Suprapubic skin (tissue), 4 donors: ENCODE measurements around the gene AGAP3. TPM values are rescaled to one million over a fixed set of nuclear protein-coding genes. Genes with fewer than 3 reads are reported as not detected.

Experiments
- DNase-seq, 2 donors: peaks; one replicate each; pipeline ENCODE4 v3.0.0-alpha.2; 2019; ENCODE audit warnings: low spot score in 2 of 2
- H3K27ac ChIP-seq: fragments of 200-600 bp; sonication (generic); one replicate; pipeline ENCODE4 v1.5.1; 2019
- H3K27me3 ChIP-seq: fragments of 200-600 bp; sonication (generic); one replicate; pipeline ENCODE4 v1.5.1; 2019
- H3K36me3 ChIP-seq: fragments of 200-600 bp; sonication (generic); one replicate; pipeline ENCODE4 v1.5.1; 2019
- H3K4me1 ChIP-seq: fragments of 200-600 bp; sonication (generic); one replicate; pipeline ENCODE4 v1.5.1; 2019
- H3K4me3 ChIP-seq: fragments of 200-600 bp; sonication (generic); one replicate; pipeline ENCODE4 v1.5.1; 2019; ENCODE audit warnings: mild to moderate bottlenecking
- H3K9me3 ChIP-seq: fragments of 200-600 bp; sonication (generic); one replicate; pipeline ENCODE4 v1.5.1; 2019
- EP300 ChIP-seq: sonication (generic); formaldehyde crosslinking; IDR thresholded peaks from one replicate; pipeline ENCODE4 v1.6.1; 2017; ENCODE audit warnings: antibody characterized with exemption
- POLR2A ChIP-seq, 2 donors: fragments of 450-650 bp; IDR thresholded peaks; one replicate each; pipeline ENCODE4 v1.6.1; 2017; ENCODE audit warnings: antibody characterized with exemption in 2 of 2, mild to moderate bottlenecking in 2 of 2, moderate library complexity in 2 of 2
- POLR2AphosphoS5 ChIP-seq, 3 donors: sonication (generic); formaldehyde crosslinking; IDR thresholded peaks; one replicate each; pipeline ENCODE4 v1.6.1; 2017; ENCODE audit warnings: antibody characterized with exemption in 3 of 3
- WGBS: methylation state at CpG from one replicate; pipeline ENCODE4 v1.1.5; 2018; 5-methylcytosine and 5-hydroxymethylcytosine counted together
- total RNA-seq, 4 donors: library from RNA; depleted of rRNA; stranded (reverse); fragments of >200 nt; gene quantifications; one replicate each; pipeline ENCODE4 v1.1.0, GENCODE V29; 2016
- TF ChIP-seq, protein P1 (sequence below), 2 donors: fragments of 200-600 bp in 1 of 2; fragments of 450-650 bp in 1 of 2; sonication (generic) in 1 of 2; IDR thresholded peaks; one replicate each; pipeline ENCODE4 v1.5.1; 2016 to 2019; ENCODE audit warnings: antibody characterized with exemption in 2 of 2, mild to moderate bottlenecking in 1 of 2, moderate library complexity in 1 of 2

AGAP3 gene
- total RNA-seq, 4 donors from 2014 or later = 126 to 162 (median 134) TPM

DNA sequence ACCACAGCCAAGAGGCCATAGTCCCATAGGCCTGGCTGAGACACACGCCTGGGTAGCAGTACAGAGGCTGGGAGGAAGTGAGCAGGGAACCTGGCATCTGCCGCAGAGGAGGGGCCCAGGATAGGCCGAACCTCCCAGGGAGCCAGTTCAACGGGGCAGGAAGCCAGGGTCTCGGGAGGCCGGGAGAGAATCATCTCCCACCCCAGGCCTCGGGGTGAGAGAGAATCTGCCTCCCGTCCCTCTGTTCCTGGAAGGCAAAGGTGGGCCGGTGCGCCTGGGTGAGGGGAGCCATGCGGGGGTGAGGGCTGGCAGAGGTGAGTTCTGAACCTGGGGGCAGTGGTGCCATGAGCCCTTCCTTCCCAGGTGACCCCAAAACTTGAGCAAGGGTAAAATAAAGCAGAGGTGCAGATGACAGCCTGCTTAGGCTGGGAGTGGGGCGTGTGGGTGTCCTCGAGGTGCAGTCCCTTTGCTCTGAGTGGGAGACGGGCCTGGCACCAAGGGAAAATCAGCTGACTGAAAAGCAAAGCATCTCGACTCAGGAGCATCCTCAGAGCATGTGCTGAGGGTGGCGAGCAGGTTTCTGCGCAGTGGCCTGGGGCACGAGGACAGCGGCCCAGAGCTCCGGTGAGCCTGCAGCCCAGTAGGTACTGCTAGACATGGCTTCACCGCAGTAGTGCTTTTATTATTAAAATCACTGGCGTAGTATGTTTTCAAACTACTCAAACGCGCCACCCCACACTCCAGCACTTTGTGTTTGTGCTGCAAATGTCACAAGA, 15.5 kb downstream of the AGAP3 start:
- Histone ChIP-seq H3K4me3 (no peak overlapping the region), H3K9me3 (no peaks in the 10 kb centered on the region), H3K27me3 (no peaks in the 10 kb centered on the region), H3K4me1 (peaks cover 29% of the 10 kb centered on the region), H3K27ac (no peak overlapping the region), H3K36me3 (no peaks in the 10 kb centered on the region)
- no peak for DNase-seq
- TF ChIP-seq POLR2A (IDR thresholded peaks at IDR 0.05) (no peak), EP300 (no peak), POLR2AphosphoS5 (IDR thresholded peaks at IDR 0.05) (no peak)
- TF ChIP-seq, protein P1, sequence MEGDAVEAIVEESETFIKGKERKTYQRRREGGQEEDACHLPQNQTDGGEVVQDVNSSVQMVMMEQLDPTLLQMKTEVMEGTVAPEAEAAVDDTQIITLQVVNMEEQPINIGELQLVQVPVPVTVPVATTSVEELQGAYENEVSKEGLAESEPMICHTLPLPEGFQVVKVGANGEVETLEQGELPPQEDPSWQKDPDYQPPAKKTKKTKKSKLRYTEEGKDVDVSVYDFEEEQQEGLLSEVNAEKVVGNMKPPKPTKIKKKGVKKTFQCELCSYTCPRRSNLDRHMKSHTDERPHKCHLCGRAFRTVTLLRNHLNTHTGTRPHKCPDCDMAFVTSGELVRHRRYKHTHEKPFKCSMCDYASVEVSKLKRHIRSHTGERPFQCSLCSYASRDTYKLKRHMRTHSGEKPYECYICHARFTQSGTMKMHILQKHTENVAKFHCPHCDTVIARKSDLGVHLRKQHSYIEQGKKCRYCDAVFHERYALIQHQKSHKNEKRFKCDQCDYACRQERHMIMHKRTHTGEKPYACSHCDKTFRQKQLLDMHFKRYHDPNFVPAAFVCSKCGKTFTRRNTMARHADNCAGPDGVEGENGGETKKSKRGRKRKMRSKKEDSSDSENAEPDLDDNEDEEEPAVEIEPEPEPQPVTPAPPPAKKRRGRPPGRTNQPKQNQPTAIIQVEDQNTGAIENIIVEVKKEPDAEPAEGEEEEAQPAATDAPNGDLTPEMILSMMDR (IDR thresholded peaks at IDR 0.05) = no peak
- WGBS = 80% methylated on average over 13 of the region's 24 CpGs

DNA sequence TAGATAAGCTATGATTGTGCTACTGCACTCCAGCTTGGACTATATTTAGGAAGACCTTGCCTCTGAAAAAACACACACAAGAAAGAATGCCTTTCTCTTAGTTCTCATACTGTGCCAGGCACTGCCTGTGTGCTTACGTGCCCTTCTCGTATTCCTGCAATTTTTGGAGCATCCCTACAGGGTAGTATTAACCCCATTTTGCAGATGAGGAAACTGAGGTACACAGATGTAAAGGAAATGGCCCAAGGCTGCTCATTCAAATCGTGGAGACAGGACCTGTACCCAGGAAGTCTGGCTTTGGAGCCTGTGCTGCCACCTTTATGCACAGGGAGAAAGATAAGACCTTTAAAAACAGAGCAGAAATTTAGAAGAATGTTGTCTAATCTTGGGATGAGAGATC, 16.7 kb downstream of the AGAP3 start:
- no peaks in the 10 kb centered on the region for H3K27me3 ChIP-seq
- TF ChIP-seq, protein P1 (IDR thresholded peaks at IDR 0.05) = no peak
- no peak for TF ChIP-seq EP300
- no peak for TF ChIP-seq POLR2A (IDR thresholded peaks at IDR 0.05)
- TF ChIP-seq POLR2AphosphoS5 (IDR thresholded peaks at IDR 0.05) = no peak

DNA sequence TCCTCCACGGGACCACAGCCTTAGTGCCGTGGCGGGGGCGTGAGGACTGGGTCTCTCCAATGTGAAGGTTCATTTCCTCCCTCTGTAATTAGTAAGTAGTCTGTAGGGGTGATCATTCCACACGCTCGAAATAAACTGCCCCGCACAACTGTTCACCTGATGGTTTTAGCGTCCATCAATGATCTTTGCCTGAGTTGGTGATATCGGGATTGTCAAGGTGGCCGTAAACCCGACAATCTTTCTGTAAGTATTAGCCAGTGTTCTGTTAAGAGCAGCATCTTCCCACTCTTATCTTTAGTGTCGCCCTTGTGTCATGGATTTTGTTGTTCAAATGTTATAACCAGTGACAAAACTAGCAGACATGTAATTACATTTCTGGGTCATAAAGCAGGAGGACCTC, 17.7 kb downstream of the AGAP3 start:
- H3K27ac ChIP-seq = no peak overlapping the region
- DNase-seq = no peak

More for the DNA sequence above, 16.7 kb downstream of the AGAP3 start:
- Histone ChIP-seq H3K36me3 (no peaks in the 10 kb centered on the region), H3K27ac (no peak overlapping the region), H3K4me3 (no peak overlapping the region), H3K4me1 (peaks cover 29% of the 10 kb centered on the region), H3K9me3 (no peaks in the 10 kb centered on the region)
- DNase-seq = no peak
- WGBS = 78% methylated on average over 3 of the region's 3 CpGs

DNA sequence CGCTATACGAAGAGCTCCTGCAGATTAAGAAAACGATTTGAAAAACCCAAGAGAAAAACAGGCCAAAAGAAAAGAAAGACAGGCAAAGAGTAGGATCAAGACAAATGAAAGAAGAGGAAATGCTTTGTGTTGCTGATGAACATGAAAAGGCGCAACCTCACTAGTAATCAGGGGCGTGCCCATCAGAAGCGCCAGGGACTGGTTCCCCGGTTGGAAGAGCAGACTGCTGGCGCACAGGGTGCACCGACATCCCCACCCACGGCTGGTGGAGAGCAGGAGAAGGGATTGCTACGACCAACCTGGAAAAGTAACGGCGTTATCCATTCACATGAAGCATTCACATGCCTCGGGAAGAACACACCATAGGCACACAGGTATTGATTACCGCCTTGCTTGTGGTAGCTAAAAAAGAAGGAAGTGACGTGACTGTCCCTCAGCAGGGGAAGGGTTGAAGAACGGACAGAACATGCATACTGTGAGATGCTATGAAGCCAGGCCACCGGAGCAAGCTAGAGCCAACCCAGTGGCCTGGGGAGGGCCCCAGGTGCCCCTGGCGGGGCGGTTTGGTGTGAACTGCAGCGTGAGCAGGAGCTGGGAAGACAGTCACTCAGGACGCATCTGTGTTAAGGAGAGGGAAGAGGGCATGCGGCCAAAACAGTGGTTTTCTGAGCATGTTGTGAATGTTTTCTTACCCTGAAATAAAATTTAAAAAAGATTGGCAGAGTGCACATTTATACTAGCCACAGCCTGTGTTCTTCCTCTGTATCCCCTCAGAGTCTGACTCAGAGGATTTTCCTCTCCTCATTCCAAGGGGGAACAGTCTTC, 18.3 kb downstream of the AGAP3 start:
- H3K36me3 ChIP-seq = no peaks in the 10 kb centered on the region
- H3K27me3 ChIP-seq = no peaks in the 10 kb centered on the region
- 68% methylated on average over 23 of the region's 23 CpGs for WGBS
- H3K9me3 ChIP-seq = no peaks in the 10 kb centered on the region
- H3K4me3 ChIP-seq = no peak overlapping the region
- peaks cover 33% of the 10 kb centered on the region for H3K4me1 ChIP-seq
- no peak overlapping the region for H3K27ac ChIP-seq
- DNase-seq = peak in 1 of 2 donors; percentile 37
- TF ChIP-seq, protein P1 (IDR thresholded peaks at IDR 0.05) = no peak
- TF ChIP-seq POLR2AphosphoS5 (IDR thresholded peaks at IDR 0.05) (no peak), EP300 (no peak), POLR2A (IDR thresholded peaks at IDR 0.05) (no peak)

More for the DNA sequence above, 17.7 kb downstream of the AGAP3 start:
- Histone ChIP-seq H3K4me3 (no peak overlapping the region), H3K27me3 (no peaks in the 10 kb centered on the region), H3K9me3 (no peaks in the 10 kb centered on the region), H3K36me3 (no peaks in the 10 kb centered on the region), H3K4me1 (peaks cover 29% of the 10 kb centered on the region)
- TF ChIP-seq POLR2AphosphoS5 (IDR thresholded peaks at IDR 0.05) (no peak), POLR2A (IDR thresholded peaks at IDR 0.05) (no peak), EP300 (no peak)
- TF ChIP-seq, protein P1 (IDR thresholded peaks at IDR 0.05) = no peak
- 86% methylated on average over 12 of the region's 12 CpGs for WGBS

DNA sequence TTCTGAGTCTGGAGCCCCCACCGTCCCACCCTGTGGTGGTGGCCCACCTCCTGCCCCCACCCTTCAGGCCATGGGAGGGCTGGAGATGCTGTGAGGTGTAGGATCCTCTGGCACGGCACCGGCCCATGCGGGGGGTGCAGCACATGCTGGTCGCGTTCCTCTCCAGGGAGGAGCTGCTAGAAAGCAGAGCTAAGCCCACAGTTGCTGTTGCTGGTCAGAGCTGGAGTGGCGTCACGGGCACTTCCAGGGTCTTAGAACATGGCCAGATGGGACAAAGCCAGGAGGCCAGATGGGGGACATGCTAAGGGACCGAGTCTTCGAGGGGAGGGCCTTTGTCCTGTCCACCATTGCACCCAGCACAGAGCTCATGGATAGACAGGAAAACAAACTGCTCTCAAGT, 21.6 kb downstream of the AGAP3 start:
- H3K36me3 ChIP-seq = no peaks in the 10 kb centered on the region
- 86% methylated on average over 6 of the region's 10 CpGs for WGBS
- no peak overlapping the region for H3K4me3 ChIP-seq
- H3K27me3 ChIP-seq = no peaks in the 10 kb centered on the region
- no peaks in the 10 kb centered on the region for H3K9me3 ChIP-seq
- H3K4me1 ChIP-seq = peaks cover 33% of the 10 kb centered on the region
- no peak for DNase-seq
- no peak overlapping the region for H3K27ac ChIP-seq
- TF ChIP-seq POLR2A (IDR thresholded peaks at IDR 0.05) (no peak), POLR2AphosphoS5 (IDR thresholded peaks at IDR 0.05) (no peak), EP300 (no peak)
- TF ChIP-seq, protein P1 (IDR thresholded peaks at IDR 0.05) = no peak
